ENCODE data around the gene FTO. TPM values are rescaled to one million over a fixed set of nuclear protein-coding genes. Genes with fewer than 3 reads are reported as not detected.

The FTO gene
- polyA plus RNA-seq, 2 of the 4 experiments (the other 2 are of a cell fraction), result 48.7 to 101 TPM

DNA sequence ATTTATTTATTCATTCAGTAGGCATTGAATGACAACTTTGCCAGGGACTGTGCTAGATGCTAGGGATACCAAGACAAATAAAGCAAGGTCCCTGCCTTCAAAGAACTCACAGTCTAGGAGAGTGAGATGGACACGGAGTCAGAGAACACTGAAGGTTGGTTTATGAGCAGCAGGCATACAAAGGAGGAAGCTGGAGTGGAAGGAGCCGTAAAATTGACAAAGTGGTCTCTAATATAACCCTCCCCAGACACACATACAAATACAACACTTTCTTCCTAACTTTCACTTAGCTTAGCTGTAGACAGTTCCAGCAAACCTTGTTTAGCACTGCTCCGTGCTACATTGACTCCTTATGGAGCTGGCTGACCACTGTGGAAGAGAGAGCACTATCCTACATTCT is 353.0 kb downstream of the FTO start:
- ATAC-seq (no peak), FAIRE-seq (no peak), DNase-seq (ENCODE audit: low read depth in 1 of 2, low spot score in 1 of 2) (no peak)
- Histone ChIP-seq H3K4me1 (no peaks in the 10 kb centered on the region), H3K27ac (no peak overlapping the region), H3K4me2 (no peak overlapping the region), H3K4me3 (no peak overlapping the region), H3K9me3 (no peaks in the 10 kb centered on the region)
- POLR2A ChIA-PET, result no interaction called here
- CTCF ChIA-PET, result no interaction called here
- TF ChIP-seq EP300 (IDR thresholded peaks at IDR 0.05), result no peak
- TF ChIP-seq, protein P1, sequence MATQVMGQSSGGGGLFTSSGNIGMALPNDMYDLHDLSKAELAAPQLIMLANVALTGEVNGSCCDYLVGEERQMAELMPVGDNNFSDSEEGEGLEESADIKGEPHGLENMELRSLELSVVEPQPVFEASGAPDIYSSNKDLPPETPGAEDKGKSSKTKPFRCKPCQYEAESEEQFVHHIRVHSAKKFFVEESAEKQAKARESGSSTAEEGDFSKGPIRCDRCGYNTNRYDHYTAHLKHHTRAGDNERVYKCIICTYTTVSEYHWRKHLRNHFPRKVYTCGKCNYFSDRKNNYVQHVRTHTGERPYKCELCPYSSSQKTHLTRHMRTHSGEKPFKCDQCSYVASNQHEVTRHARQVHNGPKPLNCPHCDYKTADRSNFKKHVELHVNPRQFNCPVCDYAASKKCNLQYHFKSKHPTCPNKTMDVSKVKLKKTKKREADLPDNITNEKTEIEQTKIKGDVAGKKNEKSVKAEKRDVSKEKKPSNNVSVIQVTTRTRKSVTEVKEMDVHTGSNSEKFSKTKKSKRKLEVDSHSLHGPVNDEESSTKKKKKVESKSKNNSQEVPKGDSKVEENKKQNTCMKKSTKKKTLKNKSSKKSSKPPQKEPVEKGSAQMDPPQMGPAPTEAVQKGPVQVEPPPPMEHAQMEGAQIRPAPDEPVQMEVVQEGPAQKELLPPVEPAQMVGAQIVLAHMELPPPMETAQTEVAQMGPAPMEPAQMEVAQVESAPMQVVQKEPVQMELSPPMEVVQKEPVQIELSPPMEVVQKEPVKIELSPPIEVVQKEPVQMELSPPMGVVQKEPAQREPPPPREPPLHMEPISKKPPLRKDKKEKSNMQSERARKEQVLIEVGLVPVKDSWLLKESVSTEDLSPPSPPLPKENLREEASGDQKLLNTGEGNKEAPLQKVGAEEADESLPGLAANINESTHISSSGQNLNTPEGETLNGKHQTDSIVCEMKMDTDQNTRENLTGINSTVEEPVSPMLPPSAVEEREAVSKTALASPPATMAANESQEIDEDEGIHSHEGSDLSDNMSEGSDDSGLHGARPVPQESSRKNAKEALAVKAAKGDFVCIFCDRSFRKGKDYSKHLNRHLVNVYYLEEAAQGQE (IDR thresholded peaks at IDR 0.05), result no peak
- TF ChIP-seq, protein P2, sequence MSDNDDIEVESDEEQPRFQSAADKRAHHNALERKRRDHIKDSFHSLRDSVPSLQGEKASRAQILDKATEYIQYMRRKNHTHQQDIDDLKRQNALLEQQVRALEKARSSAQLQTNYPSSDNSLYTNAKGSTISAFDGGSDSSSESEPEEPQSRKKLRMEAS (IDR thresholded peaks at IDR 0.05), result no peak
- TF ChIP-seq, protein P3, sequence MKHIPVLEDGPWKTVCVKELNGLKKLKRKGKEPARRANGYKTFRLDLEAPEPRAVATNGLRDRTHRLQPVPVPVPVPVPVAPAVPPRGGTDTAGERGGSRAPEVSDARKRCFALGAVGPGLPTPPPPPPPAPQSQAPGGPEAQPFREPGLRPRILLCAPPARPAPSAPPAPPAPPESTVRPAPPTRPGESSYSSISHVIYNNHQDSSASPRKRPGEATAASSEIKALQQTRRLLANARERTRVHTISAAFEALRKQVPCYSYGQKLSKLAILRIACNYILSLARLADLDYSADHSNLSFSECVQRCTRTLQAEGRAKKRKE (CRISPR knock-in tag; IDR thresholded peaks at IDR 0.05; ENCODE audit: low read depth), result no peak
- TF ChIP-seq ESRRA (IDR thresholded peaks at IDR 0.05; ENCODE audit: borderline replicate concordance, low read length), result no peak
- no peak for TF ChIP-seq EHF (CRISPR knock-in tag; IDR thresholded peaks at IDR 0.05)
- TF ChIP-seq HEYL (CRISPR knock-in tag; IDR thresholded peaks at IDR 0.05), result no peak
- no peak for TF ChIP-seq NR3C1 (IDR thresholded peaks at IDR 0.05)
- no peak for TF ChIP-seq JUN (IDR thresholded peaks at IDR 0.05)
- TF ChIP-seq CEBPB (IDR thresholded peaks at IDR 0.05), result no peak
- TF ChIP-seq, protein P4, sequence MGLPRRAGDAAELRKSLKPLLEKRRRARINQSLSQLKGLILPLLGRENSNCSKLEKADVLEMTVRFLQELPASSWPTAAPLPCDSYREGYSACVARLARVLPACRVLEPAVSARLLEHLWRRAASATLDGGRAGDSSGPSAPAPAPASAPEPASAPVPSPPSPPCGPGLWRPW (IDR thresholded peaks at IDR 0.05), result no peak
- no peak for TF ChIP-seq TP53 (CRISPR knock-in tag; IDR thresholded peaks at IDR 0.05)
- TF ChIP-seq KDM5A (IDR thresholded peaks at IDR 0.05), result no peak
- no peak for TF ChIP-seq HOXB5 (CRISPR knock-in tag; IDR thresholded peaks at IDR 0.05)
- TF ChIP-seq, protein P5, sequence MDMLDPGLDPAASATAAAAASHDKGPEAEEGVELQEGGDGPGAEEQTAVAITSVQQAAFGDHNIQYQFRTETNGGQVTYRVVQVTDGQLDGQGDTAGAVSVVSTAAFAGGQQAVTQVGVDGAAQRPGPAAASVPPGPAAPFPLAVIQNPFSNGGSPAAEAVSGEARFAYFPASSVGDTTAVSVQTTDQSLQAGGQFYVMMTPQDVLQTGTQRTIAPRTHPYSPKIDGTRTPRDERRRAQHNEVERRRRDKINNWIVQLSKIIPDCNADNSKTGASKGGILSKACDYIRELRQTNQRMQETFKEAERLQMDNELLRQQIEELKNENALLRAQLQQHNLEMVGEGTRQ (IDR thresholded peaks at IDR 0.05), result no peak
- no peak for TF ChIP-seq NFE2L2 (conservative IDR thresholded peaks at IDR 0.05; ENCODE audit: low read length)
- TF ChIP-seq FOSB (CRISPR knock-in tag; IDR thresholded peaks at IDR 0.05), result no peak
- no peak for TF ChIP-seq BHLHE40 (IDR thresholded peaks at IDR 0.05; ENCODE audit: low read depth, low read length)
- no peak for TF ChIP-seq POLR2A (IDR thresholded peaks at IDR 0.05; ENCODE audit: low read length)
- WGBS (ENCODE audit: missing lambda C conversion rate), result 85% methylated on average over 3 of the region's 3 CpGs

DNA sequence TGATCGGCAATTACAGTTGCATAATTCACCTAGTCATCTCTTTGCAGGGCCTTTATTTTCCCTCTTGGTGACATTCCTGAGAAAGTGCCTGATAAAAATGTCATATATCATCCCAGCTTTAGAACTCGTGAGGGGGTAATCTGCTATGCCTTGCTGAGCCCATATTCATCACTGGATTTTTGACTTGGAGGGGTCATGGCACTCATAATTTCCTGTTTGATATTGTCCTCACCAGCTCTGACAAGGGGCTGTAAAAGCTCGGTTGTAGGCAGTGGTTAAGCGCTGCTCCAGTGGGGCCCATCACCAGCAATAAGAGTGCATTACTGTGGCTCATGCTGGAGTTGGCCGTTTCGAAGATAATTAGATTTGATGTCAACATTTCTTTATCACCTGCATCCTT is 355.4 kb downstream of the FTO start:
- H3K9me3 ChIP-seq, result no peaks in the 10 kb centered on the region
- ChIA-PET CTCF (interaction anchor here (1.6 kb wide), 1 partner anchor 21 kb away, joined by 4 read pairs; no protein-coding TSS in a partner anchor), POLR2A (no interaction called here)
- ATAC-seq (no peak), FAIRE-seq (no peak), DNase-seq (ENCODE audit: low read depth in 1 of 2, low spot score in 1 of 2) (no peak)
- H3K27ac ChIP-seq, result no peak overlapping the region
- no peaks in the 10 kb centered on the region for H3K4me1 ChIP-seq
- H3K4me2 ChIP-seq, result no peak overlapping the region
- TF ChIP-seq NR3C1 (IDR thresholded peaks at IDR 0.05) (no peak), JUNB (IDR thresholded peaks at IDR 0.05) (no peak), FOXS1 (CRISPR knock-in tag; IDR thresholded peaks at IDR 0.05) (no peak), SREBF2 (IDR thresholded peaks at IDR 0.05) (no peak), ZC3H11A (IDR thresholded peaks at IDR 0.05) (no peak), ZSCAN20 (CRISPR knock-in tag; IDR thresholded peaks at IDR 0.05) (no peak), RARB (CRISPR knock-in tag; IDR thresholded peaks at IDR 0.05) (no peak), POLR2A (IDR thresholded peaks at IDR 0.05; ENCODE audit: low read length) (no peak), KDM1A (IDR thresholded peaks at IDR 0.05; ENCODE audit: low read depth) (no peak), MAFK (IDR thresholded peaks at IDR 0.05; ENCODE audit: partially characterized antibody) (no peak), TP53 (CRISPR knock-in tag; IDR thresholded peaks at IDR 0.05) (no peak)
- TF ChIP-seq, protein P6, sequence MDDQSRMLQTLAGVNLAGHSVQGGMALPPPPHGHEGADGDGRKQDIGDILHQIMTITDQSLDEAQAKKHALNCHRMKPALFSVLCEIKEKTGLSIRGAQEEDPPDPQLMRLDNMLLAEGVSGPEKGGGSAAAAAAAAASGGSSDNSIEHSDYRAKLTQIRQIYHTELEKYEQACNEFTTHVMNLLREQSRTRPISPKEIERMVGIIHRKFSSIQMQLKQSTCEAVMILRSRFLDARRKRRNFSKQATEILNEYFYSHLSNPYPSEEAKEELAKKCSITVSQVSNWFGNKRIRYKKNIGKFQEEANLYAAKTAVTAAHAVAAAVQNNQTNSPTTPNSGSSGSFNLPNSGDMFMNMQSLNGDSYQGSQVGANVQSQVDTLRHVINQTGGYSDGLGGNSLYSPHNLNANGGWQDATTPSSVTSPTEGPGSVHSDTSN (IDR thresholded peaks at IDR 0.05), result no peak
- TF ChIP-seq, protein P3 (CRISPR knock-in tag; IDR thresholded peaks at IDR 0.05; ENCODE audit: low read depth), result no peak
- TF ChIP-seq, protein P2 (IDR thresholded peaks at IDR 0.05), result no peak
- TF ChIP-seq, protein P7, sequence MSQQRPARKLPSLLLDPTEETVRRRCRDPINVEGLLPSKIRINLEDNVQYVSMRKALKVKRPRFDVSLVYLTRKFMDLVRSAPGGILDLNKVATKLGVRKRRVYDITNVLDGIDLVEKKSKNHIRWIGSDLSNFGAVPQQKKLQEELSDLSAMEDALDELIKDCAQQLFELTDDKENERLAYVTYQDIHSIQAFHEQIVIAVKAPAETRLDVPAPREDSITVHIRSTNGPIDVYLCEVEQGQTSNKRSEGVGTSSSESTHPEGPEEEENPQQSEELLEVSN (IDR thresholded peaks at IDR 0.05; ENCODE audit: borderline replicate concordance, low read depth), result no peak
- TF ChIP-seq, protein P8, sequence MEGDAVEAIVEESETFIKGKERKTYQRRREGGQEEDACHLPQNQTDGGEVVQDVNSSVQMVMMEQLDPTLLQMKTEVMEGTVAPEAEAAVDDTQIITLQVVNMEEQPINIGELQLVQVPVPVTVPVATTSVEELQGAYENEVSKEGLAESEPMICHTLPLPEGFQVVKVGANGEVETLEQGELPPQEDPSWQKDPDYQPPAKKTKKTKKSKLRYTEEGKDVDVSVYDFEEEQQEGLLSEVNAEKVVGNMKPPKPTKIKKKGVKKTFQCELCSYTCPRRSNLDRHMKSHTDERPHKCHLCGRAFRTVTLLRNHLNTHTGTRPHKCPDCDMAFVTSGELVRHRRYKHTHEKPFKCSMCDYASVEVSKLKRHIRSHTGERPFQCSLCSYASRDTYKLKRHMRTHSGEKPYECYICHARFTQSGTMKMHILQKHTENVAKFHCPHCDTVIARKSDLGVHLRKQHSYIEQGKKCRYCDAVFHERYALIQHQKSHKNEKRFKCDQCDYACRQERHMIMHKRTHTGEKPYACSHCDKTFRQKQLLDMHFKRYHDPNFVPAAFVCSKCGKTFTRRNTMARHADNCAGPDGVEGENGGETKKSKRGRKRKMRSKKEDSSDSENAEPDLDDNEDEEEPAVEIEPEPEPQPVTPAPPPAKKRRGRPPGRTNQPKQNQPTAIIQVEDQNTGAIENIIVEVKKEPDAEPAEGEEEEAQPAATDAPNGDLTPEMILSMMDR (IDR thresholded peaks at IDR 0.05), result no peak
- H3K4me3 ChIP-seq, result no peak overlapping the region
- 87% methylated on average over 6 of the region's 6 CpGs for whole genome bisulfite sequencing (ENCODE audit: missing lambda C conversion rate)

Measured in A549 (cell line).